Measurements from ENCODE around the gene PAQR8.

- peak; percentile 34 for TF ChIP-seq POLR2AphosphoS5 (IDR thresholded peaks at IDR 0.05)
- no peak for TF ChIP-seq CTCF (IDR thresholded peaks at IDR 0.05)
- no peak for TF ChIP-seq POLR2A (IDR thresholded peaks at IDR 0.05)
- TF ChIP-seq EP300 (IDR thresholded peaks at IDR 0.05) = no peak
These were observed 1.1 kb upstream of the PAQR8 start for GRCh38 chr6:52360601-52361413.
